IPS DF 6.9 (cell line): ENCODE results near the gene TSHZ3.

ENCODE experiments used
- DNase-seq: peaks from one replicate; pipeline ENCODE4 v3.0.0-alpha.2; 2013; ENCODE audit warnings: low read depth, low spot score
- H3K27ac ChIP-seq: one replicate; pipeline ENCODE4 v1.5.1; 2013; ENCODE audit warnings: low read length, control low read depth
- H3K27me3 ChIP-seq: 2 replicates; pipeline ENCODE4 v1.6.1; 2013; ENCODE audit warnings: mild to moderate bottlenecking, low read length; ENCODE audit not compliant: control insufficient read depth, insufficient read depth
- H3K36me3 ChIP-seq: 2 replicates; pipeline ENCODE4 v1.6.1; 2013; ENCODE audit warnings: low read length; ENCODE audit not compliant: control insufficient read depth, insufficient read depth
- H3K4me1 ChIP-seq: 2 replicates; pipeline ENCODE4 v1.6.1; 2013; ENCODE audit warnings: low read length; ENCODE audit not compliant: control insufficient read depth, insufficient read depth
- H3K4me3 ChIP-seq: 2 replicates; pipeline ENCODE4 v1.5.1; 2013; ENCODE audit warnings: mild to moderate bottlenecking, low read length
- H3K9me3 ChIP-seq: 2 replicates; pipeline ENCODE4 v1.6.1; 2013; ENCODE audit warnings: low read length, inconsistent platforms; ENCODE audit not compliant: control insufficient read depth, insufficient read depth
- WGBS: extraction: QIAGEN DNeasy Blood & Tissue Kit; methylation state at CpG from one replicate; pipeline ENCODE4 v1.1.7; 2013; ENCODE audit warnings: mixed read lengths, missing lambda C conversion rate; ENCODE audit not compliant: insufficient read length, insufficient coverage; 5-methylcytosine and 5-hydroxymethylcytosine counted together

TSHZ3 gene

GRCh38 chr19:31255831-31256592, 93.2 kb downstream of the TSHZ3 start:
- no peak overlapping the region for H3K27ac ChIP-seq
- peaks cover 5% of the 10 kb centered on the region; the same call in 1 of the 2 replicates for H3K4me1 ChIP-seq
- no CpG with 5 or more reads among the region's 11 CpGs for WGBS
- H3K4me3 ChIP-seq = no peak overlapping the region
- no peaks in the 10 kb centered on the region for H3K9me3 ChIP-seq
- no peaks in the 10 kb centered on the region for H3K27me3 ChIP-seq
- no peak for DNase-seq
- H3K36me3 ChIP-seq = no peaks in the 10 kb centered on the region

- Histone ChIP-seq H3K9me3 (no peaks in the 10 kb centered on the region), H3K27me3 (no peaks in the 10 kb centered on the region), H3K27ac (no peak overlapping the region), H3K4me3 (no peak overlapping the region), H3K4me1 (peaks cover 5% of the 10 kb centered on the region; the same call in 1 of the 2 replicates), H3K36me3 (no peaks in the 10 kb centered on the region)
- no peak for DNase-seq
- no CpG with 5 or more reads among the region's 13 CpGs for WGBS
These were observed 93.9 kb downstream of the TSHZ3 start for GRCh38 chr19:31255174-31255799.

GRCh38 chr19:31254611-31255010, 94.6 kb downstream of the TSHZ3 start:
- Histone ChIP-seq H3K36me3 (no peaks in the 10 kb centered on the region), H3K27ac (no peak overlapping the region), H3K9me3 (no peaks in the 10 kb centered on the region), H3K27me3 (no peaks in the 10 kb centered on the region), H3K4me3 (no peak overlapping the region), H3K4me1 (peaks cover 5% of the 10 kb centered on the region; the same call in 1 of the 2 replicates)
- DNase-seq = no peak
- no CpG with 5 or more reads among the region's 4 CpGs for WGBS

- H3K4me1 ChIP-seq = peaks cover 5% of the 10 kb centered on the region; the same call in 1 of the 2 replicates
- no peak overlapping the region for H3K4me3 ChIP-seq
- H3K27me3 ChIP-seq = no peaks in the 10 kb centered on the region
- H3K36me3 ChIP-seq = no peaks in the 10 kb centered on the region
- no peak overlapping the region for H3K27ac ChIP-seq
- no peak for DNase-seq
- no peaks in the 10 kb centered on the region for H3K9me3 ChIP-seq
- WGBS = no CpG with 5 or more reads among the region's 7 CpGs
These were observed 95.1 kb downstream of the TSHZ3 start for GRCh38 chr19:31254180-31254551.

- no peaks in the 10 kb centered on the region for H3K36me3 ChIP-seq
- no peaks in the 10 kb centered on the region for H3K9me3 ChIP-seq
- H3K27ac ChIP-seq = no peak overlapping the region
- peaks cover 5% of the 10 kb centered on the region; the same call in 1 of the 2 replicates for H3K4me1 ChIP-seq
- no CpG with 5 or more reads among the region's 6 CpGs for WGBS
- DNase-seq = no peak
- H3K4me3 ChIP-seq = no peak overlapping the region
- H3K27me3 ChIP-seq = no peaks in the 10 kb centered on the region
These were observed 95.6 kb downstream of the TSHZ3 start for GRCh38 chr19:31253526-31254179.

- WGBS = no CpG with 5 or more reads among the region's 2 CpGs
- DNase-seq = no peak
- no peaks in the 10 kb centered on the region for H3K36me3 ChIP-seq
- no peaks in the 10 kb centered on the region for H3K9me3 ChIP-seq
- peaks cover 5% of the 10 kb centered on the region; the same call in 1 of the 2 replicates for H3K4me1 ChIP-seq
- H3K27ac ChIP-seq = no peak overlapping the region
- no peaks in the 10 kb centered on the region for H3K27me3 ChIP-seq
- no peak overlapping the region for H3K4me3 ChIP-seq
These were observed 96.8 kb downstream of the TSHZ3 start for GRCh38 chr19:31252441-31252840.

GRCh38 chr19:31249217-31249616, 100.0 kb downstream of the TSHZ3 start:
- Histone ChIP-seq H3K27ac (no peak overlapping the region), H3K27me3 (no peaks in the 10 kb centered on the region), H3K9me3 (no peaks in the 10 kb centered on the region), H3K4me1 (no peaks in the 10 kb centered on the region), H3K36me3 (no peaks in the 10 kb centered on the region), H3K4me3 (no peak overlapping the region)
- no peak for DNase-seq
- WGBS = no CpG with 5 or more reads among the region's 9 CpGs

- Histone ChIP-seq H3K4me3 (no peak overlapping the region), H3K27ac (no peak overlapping the region), H3K4me1 (no peaks in the 10 kb centered on the region), H3K36me3 (no peaks in the 10 kb centered on the region), H3K9me3 (no peaks in the 10 kb centered on the region), H3K27me3 (no peaks in the 10 kb centered on the region)
- no peak for DNase-seq
- no CpG with 5 or more reads among the region's 4 CpGs for WGBS
These were observed 113.4 kb downstream of the TSHZ3 start for GRCh38 chr19:31235806-31236205.

GRCh38 chr19:31233295-31233800, 115.9 kb downstream of the TSHZ3 start:
- Histone ChIP-seq H3K4me1 (no peaks in the 10 kb centered on the region), H3K27me3 (no peaks in the 10 kb centered on the region), H3K27ac (no peak overlapping the region), H3K4me3 (no peak overlapping the region), H3K36me3 (no peaks in the 10 kb centered on the region), H3K9me3 (no peaks in the 10 kb centered on the region)
- no peak for DNase-seq
- no CpG with 5 or more reads among the region's 4 CpGs for WGBS

- no peak for DNase-seq
- H3K27me3 ChIP-seq = no peaks in the 10 kb centered on the region
- no peaks in the 10 kb centered on the region for H3K9me3 ChIP-seq
- no CpG with 5 or more reads among the region's 3 CpGs for WGBS
- no peaks in the 10 kb centered on the region for H3K4me1 ChIP-seq
- H3K27ac ChIP-seq = no peak overlapping the region
- H3K36me3 ChIP-seq = no peaks in the 10 kb centered on the region
- H3K4me3 ChIP-seq = no peak overlapping the region
These were observed 116.4 kb downstream of the TSHZ3 start for GRCh38 chr19:31232871-31233270.
